SK-N-SH treated with all-trans-retinoic acid at 6 μM for 48 hours (cell line): ENCODE results near the gene CTIF.

Source experiments
- ARNTL ChIP-seq: fragments of 450-650 bp; formaldehyde crosslinking; IDR thresholded peaks from 2 replicates; pipeline ENCODE4 v1.5.0; 2020; ENCODE audit warnings: low read depth, mild to moderate bottlenecking, moderate library complexity, borderline replicate concordance
- CSDC2 ChIP-seq: fragments of 250-450 bp; sonication (Bioruptor Pico); IDR thresholded peaks from 2 replicates; pipeline ENCODE4 v1.5.0; 2020; ENCODE audit warnings: mild to moderate bottlenecking, moderate library complexity
- CSRNP3 ChIP-seq: fragments of 250-450 bp; sonication (Bioruptor Pico); IDR thresholded peaks from 2 replicates; pipeline ENCODE4 v1.5.1; 2021; ENCODE audit warnings: mild to moderate bottlenecking, moderate library complexity
- ESRRG ChIP-seq: fragments of 250-450 bp; sonication (Bioruptor Pico); IDR thresholded peaks from 2 replicates; pipeline ENCODE4 v1.6.1; 2021; ENCODE audit warnings: mild to moderate bottlenecking
- GLIS3 ChIP-seq: fragments of 250-450 bp; sonication (Bioruptor Pico); IDR thresholded peaks from 2 replicates; pipeline ENCODE4 v1.5.0; 2020; ENCODE audit warnings: mild to moderate bottlenecking, moderate library complexity
- ISL1 ChIP-seq: fragments of 250-450 bp; sonication (Bioruptor Pico); IDR thresholded peaks from 2 replicates; pipeline ENCODE4 v2.1.2; 2022; ENCODE audit warnings: mild to moderate bottlenecking, moderate library complexity
- PATZ1 ChIP-seq: fragments of 250-450 bp; sonication (Bioruptor Pico); IDR thresholded peaks from 2 replicates; pipeline ENCODE4 v1.8.0; 2020; ENCODE audit warnings: mild to moderate bottlenecking, moderate library complexity, borderline replicate concordance
- TOX ChIP-seq: fragments of 250-450 bp; sonication (Bioruptor Pico); IDR thresholded peaks from 2 replicates; pipeline ENCODE4 v1.8.0; 2021; ENCODE audit warnings: mild to moderate bottlenecking, moderate library complexity, borderline replicate concordance
- ZC3H10 ChIP-seq: fragments of 250-450 bp; sonication (Bioruptor Pico); IDR thresholded peaks from 2 replicates; pipeline ENCODE4 v1.5.1; 2021; ENCODE audit warnings: mild to moderate bottlenecking, moderate library complexity
- ZFP3 ChIP-seq: fragments of 250-450 bp; sonication (Bioruptor Pico); IDR thresholded peaks from 2 replicates; pipeline ENCODE4 v1.5.0; 2020; ENCODE audit warnings: mild to moderate bottlenecking, moderate library complexity
- ZFP30 ChIP-seq: fragments of 450-650 bp; formaldehyde crosslinking; IDR thresholded peaks from 2 replicates; pipeline ENCODE4 v1.5.0; 2022; ENCODE audit warnings: mild to moderate bottlenecking, moderate library complexity
- ZNF70 ChIP-seq: fragments of 450-650 bp; formaldehyde crosslinking; IDR thresholded peaks from 2 replicates; pipeline ENCODE4 v1.5.0; 2020; ENCODE audit warnings: mild to moderate bottlenecking, moderate library complexity

GRCh38 chr18:48877941-48878340 is 339.1 kb downstream of the CTIF start:
- TF ChIP-seq ZC3H10 (no peak), ARNTL (CRISPR knock-in tag) (no peak), ZFP3 (CRISPR knock-in tag) (no peak), ZNF70 (CRISPR knock-in tag) (no peak), CSDC2 (no peak), ZFP30 (CRISPR knock-in tag) (no peak), CSRNP3 (CRISPR knock-in tag) (no peak), TOX (no peak), ESRRG (no peak), PATZ1 (CRISPR knock-in tag) (no peak), ISL1 (CRISPR knock-in tag) (no peak), GLIS3 (CRISPR knock-in tag) (no peak)
